GM19438 (cell line): Measurements from ENCODE around the gene MIS12.

ENCODE experiments used
- ATAC-seq: cut with Tn5 transposase; IDR thresholded peaks from one replicate; pipeline ENCODE4 v1.9.1; 2021; ENCODE audit warnings: low read depth; ENCODE audit not compliant: unreplicated experiment

The MIS12 gene

DNA sequence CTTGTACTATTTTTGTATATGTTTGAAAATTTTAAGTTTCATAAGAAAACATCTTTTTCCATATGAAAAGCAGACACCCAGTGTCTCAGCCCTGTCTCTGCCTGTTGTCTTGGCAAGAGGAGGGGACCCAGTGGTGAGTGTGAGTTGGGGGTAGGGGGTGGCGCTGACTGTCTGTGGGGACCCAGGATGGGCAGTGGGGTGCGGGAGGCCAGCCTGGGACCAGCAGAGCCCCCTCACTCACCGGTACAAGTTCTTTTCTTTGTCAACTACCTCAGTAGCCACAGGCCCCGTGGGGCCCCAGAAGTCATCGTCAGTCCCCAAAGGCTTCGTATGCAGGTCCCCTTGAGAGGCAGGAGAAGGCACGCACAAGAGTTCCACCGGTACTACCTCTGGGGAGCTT lies 46.2 kb downstream of the MIS12 start:
- ATAC-seq: no peak

DNA sequence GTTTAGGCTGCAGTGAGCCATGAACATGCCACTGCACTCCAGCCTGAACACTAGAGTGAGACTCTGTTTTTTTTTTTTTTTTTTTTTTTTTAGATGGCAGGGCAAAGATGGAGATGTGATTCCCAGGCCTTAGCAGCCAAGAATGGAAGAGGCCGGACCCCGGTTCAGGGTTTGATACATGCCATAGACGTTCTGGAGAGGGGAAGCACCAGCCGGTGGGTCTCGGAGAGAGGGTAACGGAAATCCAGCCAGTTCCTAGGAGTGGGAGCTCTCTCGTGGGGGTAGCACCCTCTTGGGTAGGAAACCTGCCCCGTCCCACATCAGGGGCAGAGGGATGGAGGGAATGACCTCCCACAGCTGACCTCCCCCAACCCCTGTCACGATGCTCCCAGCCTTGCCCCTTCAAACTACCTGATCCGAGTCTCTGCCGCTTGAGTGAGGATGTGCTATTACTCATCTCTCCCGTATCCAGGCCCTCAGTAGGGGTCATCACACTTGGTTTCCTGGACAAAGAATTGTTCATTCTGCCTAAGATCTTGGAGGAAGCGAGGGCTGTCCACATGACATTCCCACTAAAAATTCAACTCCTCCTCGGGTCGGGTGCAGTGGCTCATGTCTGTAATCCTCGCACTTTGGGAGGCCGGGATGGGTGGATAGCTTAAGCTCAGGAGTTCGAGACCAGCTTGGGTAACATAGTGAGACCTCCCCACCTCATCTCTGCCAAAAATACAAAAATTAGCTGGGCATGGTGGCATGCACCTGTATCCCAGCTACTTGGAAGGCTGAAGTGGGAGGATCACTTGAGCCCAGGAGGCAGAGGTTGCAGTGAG lies 47.3 kb downstream of the MIS12 start:
- no peak for ATAC-seq

DNA sequence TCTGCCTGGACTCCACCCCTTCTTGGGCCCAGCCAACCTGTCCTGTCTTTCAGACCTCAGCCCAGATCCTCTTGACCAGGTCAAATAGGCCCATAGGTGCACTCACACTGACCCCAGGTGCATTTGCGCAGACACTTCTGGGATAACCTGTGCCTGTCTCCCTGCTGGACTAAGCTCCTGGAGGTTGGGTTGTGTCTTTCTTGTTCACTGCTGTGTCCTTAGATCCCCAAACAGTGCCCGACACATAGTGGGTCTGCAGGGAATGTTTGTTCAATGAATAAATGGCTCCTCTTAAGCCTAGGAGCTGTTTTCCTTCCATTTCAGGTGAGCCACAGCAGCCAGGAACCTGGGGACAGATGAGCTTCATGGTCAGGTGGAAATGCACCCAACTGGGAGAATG lies 49.1 kb downstream of the MIS12 start:
- no peak for ATAC-seq

DNA sequence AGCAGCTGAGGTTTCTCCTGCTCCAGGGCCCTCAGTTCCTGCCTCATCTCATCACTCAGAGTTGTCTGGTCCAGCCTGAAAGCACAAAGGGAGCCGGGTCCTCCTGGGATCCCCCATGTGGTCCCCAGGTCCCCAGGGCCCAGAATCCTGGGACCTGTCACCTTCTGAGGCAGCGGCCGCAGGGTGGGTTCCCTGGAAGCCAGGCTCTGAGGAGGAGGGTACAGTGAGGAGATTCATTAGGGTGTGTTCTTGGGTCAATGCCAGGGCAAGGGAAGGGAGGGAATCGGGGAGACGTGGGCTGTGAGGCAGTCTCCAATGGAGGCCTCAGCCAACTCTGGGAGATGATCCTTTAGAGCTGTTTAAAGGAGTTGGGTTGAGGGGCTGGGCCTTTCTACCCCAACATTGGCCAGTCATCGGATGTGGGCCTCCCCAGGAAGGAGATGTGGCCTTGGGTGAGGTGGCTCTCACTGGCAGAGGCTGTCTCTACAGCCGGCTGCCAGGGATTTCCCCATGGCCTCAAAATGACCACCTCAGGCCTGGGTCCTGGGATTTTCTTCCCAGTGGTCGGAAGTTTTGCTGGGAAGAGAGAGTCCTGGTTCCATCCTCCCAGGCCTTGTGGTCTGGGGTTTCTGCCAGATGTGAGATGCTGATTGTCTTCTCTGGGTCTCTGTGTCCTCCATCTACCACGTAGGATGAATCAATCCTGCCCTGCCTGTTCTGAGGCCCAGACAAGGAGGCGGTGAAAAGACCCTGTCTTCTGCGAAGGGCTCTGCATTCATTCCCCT lies 50.7 kb downstream of the MIS12 start:
- no peak for ATAC-seq

DNA sequence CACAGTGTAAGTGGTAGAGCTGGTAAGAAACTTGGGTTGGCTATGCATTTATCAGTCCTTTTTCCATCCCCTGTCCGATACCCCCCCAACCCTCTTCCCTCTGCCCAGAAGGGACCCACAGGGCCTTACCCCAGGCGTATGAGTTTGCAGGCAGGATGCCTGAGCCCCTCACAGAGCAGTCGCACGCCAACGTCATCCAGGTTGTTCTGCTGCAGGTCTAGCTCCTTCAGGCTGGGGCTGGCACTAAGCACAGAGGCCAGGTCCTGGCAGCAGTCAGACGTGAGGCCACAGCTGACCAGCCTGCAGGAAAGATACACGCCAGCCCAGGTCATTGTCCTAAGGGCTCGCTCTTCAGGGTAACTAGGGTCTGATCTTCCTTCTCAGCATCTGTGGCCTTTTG lies 52.9 kb downstream of the MIS12 start:
- ATAC-seq: no peak

DNA sequence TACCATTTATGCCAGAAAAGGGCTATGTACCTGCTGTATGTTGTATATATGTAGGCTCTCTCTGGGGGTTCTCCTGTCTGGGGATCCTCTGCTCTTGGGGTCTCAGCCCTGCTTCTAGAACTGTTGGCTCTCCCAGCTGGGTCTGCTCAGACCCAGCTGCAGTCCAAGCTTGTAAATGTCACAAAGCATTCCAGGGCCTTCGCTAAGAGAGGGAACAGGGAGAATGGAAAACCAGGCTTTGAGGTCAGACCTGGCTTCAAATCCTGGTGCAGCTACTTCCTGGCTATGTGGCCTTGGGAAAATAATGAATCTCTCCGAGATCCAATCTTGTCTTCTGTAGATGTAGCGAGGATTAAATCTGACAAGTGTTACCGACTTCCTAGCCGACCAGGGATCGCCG lies 54.0 kb downstream of the MIS12 start:
- ATAC-seq: no peak
